Raji (cell line): ENCODE data around the gene ASB2.

ENCODE experiments used
- POLR2A ChIP-seq: IDR thresholded peaks from 2 replicates; pipeline ENCODE4 v1.6.1; 2011; ENCODE audit warnings: low read depth, low read length, control low read depth; ENCODE audit not compliant: insufficient read depth

Gene ASB2, protein sequence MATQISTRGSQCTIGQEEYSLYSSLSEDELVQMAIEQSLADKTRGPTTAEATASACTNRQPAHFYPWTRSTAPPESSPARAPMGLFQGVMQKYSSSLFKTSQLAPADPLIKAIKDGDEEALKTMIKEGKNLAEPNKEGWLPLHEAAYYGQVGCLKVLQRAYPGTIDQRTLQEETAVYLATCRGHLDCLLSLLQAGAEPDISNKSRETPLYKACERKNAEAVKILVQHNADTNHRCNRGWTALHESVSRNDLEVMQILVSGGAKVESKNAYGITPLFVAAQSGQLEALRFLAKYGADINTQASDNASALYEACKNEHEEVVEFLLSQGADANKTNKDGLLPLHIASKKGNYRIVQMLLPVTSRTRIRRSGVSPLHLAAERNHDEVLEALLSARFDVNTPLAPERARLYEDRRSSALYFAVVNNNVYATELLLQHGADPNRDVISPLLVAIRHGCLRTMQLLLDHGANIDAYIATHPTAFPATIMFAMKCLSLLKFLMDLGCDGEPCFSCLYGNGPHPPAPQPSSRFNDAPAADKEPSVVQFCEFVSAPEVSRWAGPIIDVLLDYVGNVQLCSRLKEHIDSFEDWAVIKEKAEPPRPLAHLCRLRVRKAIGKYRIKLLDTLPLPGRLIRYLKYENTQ

DNA sequence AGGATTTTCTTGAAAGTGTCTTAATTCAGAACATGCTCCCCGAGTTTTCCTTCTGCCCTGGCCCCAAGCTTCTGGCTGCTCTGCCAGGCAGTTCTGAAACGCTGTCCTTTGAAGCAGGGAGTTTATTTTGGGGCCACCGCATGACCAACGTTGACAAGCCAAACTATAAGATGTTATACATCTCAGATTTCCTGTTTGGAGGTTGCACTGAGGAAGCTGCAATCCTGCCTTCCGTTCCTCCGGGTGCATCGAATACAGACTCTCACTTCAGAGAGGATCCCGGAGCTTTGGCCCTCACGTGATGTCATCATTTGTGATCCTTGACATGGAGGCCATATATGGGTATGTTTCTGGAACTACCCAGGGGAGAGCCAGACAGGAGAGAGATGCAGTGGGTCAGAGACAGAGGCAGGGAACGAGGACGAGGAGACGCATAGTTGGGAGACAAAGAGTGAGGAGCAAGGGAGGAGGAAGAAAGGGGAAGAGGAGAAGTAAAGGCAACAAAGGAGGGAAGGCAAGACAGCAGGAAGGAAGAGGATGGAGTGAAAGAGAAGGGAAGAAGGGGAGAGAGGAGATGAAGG, at the start of gene ASB2:
TSS of gene ASB2 (minus strand) at position 94 of the 581 bp plus-strand sequence. CDS start 12,031 bp downstream, outside the sequence.
- no peak for TF ChIP-seq POLR2A

DNA sequence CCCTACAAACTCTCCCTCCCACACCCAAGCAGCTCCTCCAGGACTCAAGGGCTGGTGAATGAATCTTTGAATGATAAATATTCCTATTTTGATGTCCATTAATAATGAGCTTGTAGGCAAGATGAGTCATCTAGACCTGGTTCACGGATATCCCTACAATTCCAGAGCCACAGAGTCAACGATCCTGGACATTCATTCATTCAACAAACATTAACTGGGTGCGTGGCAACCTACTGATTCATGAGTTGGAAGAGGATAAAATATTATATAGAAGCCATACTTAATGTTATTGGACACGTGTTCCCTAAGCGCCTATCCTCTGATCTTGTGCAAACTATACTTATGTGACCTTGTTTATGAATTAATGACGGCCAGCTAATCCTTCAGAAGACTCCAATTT, 49.4 kb upstream of the ASB2 start:
- TF ChIP-seq POLR2A: no peak

DNA sequence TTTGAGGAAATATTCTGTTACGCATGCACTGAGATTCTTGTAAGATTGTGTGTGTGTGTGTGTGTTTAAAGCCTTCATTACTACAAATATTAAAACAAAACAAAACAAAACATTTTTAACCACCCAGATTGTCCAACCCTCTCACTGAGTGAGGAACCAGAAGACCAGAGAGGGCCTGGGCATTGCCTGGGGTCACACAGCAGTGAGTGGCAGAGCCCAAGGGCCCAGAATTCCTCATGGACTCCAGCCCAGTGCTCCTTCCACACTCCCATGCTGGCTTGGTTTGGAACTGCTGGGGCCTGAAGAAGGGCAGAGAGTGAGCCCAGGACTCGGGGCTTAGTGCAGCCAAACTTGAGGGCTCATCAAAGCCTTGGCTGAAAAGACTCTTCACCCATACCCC, 48.2 kb upstream of the ASB2 start:
- TF ChIP-seq POLR2A: no peak

DNA sequence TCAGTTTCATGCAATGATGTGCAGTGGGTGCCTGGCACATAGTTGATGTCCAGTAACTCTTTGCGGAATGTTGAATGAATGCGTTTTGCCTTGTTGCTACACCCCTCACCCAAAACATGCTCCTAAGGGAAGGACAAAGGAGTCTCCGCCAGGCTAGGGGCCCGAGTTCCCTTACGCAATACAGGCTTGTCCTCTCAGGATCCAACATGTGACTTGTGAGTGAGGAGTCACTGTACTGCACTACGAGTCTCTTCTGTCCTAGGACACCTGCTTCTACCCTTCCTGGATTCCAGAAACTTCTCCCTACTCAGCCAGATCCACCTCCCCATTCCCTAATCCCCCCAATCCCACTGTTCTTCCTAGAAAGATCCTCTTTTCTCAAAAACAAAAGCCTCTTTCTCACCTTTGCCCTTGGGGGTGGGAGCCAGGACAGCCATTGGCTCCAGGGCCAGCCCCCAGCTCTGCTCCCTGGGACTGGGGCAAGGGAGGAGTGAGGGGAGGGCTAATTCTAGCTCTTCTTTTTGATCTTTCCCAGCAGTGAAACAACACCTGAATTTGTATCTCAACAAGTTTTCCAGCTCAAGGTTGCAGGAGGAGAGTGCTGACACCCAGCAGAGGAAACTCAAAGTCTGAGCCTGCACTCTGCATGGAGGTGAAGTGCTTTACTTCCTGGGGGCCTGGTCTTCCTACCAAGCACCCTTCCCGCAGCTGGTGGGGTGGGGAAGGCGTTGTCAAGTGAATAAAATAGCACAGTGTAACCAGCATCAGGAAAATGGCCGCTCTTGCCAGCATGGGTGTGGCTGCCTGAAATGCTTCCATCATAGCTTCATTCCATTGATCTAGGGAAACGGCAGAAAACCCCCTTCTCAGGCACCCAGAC, 46.4 kb upstream of the ASB2 start:
- TF ChIP-seq POLR2A: no peak

DNA sequence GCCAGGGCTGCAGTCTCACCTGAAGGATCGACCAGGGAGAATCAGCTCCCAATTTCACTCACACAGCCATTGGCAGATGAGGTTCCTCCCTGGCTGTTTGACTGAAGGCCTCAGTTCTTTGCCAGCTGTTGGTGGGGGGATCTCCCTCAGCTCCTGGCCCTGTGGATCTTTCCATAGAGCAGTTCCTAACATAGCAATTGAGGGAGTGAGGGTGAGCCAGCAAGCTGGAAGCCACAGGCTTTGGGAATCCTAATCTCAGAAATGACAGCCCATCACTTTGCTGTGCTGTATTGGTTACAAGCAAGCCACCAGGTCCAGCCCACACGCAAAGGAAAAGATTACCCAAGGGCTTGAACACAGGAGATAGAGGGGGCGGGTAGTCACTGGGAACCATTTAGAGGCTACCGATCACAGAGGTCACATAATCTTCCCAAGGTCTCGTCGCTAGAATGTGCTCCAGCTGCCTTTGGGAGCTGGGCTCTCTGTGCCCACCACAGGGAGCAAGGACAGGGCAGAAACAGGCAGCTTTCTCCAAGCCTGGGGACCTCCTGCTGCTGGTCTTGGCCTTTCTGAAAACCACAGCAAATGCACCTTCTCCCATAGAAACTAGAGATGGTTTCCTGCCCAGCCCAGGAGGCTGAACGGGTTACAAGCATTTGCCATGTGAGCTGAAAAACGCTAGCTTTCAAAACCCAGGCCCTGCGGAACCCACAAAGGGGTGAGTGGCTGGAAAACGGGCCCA, 45.2 kb upstream of the ASB2 start:
- no peak for TF ChIP-seq POLR2A

DNA sequence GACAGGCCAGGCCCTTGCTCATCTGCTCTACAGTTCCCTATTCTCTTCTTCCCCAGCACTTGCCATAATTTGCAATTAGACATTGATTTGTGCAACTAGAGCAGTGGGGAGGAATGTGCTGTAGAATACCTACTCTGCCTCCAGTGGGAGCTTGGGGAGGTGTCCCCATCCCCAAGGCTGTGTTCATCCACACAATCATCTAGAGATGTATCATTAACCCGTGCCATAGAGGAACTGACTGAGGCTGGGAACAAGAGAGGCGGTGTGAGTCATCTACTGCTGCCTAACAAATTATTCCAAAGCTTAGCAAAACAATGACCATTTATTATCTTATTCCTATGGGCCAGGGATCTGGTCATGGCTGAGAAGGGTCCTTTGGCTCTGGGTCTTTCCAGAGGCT, 44.6 kb upstream of the ASB2 start:
- TF ChIP-seq POLR2A: no peak

DNA sequence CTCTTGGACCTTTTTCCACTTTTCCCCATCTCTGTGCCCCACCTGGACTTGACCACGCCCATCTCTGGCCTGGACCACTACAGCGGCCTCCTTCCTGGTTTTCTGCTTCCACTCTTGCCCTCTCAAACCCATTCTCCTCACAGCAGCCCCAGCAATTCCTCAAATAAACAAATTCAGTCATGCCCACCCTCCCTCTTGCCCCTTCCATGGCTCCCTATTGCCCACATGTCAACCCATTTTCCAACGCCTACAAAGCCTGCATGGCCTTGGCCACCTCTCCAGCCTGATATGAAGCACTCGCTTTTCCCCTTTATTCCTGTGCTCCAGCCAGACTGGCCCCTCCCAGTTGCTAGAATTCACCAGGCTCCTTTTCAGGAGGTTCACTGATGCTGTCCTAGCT, 43.9 kb upstream of the ASB2 start:
- TF ChIP-seq POLR2A: no peak

DNA sequence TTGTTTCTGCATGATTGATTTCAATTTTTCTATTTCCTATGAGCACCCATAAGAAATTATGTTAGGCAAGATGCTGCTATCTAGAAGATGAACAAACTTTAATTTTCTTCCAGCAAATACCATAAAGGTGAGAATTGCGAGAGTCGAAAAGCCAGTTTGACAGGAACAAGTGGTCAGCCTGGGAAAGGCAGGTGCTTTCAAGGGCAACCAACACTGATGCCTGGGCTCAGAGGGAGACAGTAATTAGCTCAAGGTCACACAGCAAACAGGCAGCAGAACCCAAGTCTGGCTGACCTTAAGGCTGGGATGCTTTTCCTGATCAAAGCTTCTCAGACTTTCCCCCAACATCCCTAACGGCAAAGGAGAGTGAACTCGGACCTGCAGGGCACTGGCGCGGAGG, 43.0 kb upstream of the ASB2 start:
- TF ChIP-seq POLR2A: no peak

DNA sequence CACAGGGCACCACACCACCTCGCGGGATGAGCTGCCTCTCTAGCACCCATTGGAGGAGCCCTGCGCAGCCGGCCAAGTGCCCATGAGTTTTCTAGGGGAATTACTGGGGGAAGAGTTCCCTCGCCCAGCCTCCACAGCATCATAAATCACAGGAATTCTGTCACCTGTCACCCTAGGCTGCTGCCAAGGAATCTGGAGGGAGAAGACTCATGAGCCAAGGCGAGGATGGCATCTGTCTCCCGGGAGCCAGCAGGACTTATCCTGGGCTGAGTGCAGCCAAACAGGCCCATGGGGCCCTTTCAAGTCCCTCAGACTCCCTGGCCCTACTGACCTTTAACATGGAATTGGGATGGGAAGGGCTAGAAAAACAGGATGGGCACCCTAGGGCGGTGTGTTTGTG, 41.9 kb upstream of the ASB2 start:
- no peak for TF ChIP-seq POLR2A

DNA sequence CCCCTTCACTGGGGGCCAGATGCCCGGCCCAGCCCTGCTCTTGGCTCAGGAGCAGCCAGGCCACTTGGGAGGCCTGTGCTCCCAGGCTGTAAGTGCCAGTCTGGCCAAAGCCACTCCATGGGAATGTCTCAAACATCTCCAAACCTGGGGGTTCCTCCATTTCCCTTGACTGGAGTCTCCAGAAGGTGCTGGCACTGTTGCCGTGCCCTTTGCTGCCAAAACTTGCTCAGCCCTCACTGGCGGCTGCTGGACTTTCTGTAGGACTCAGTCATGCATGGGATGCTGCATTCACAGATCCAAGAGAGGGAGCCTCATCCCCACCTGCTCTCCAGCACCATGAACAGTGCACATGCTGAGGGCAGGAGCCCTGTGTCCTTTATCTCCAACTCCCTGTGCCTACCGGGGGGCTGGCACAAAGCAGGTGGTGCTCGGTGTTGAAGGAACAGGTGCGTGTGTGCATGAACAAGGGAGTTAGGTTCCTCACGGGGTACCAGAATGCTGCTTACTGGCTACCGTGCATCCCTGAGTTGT, 40.1 kb upstream of the ASB2 start:
- TF ChIP-seq POLR2A: no peak

DNA sequence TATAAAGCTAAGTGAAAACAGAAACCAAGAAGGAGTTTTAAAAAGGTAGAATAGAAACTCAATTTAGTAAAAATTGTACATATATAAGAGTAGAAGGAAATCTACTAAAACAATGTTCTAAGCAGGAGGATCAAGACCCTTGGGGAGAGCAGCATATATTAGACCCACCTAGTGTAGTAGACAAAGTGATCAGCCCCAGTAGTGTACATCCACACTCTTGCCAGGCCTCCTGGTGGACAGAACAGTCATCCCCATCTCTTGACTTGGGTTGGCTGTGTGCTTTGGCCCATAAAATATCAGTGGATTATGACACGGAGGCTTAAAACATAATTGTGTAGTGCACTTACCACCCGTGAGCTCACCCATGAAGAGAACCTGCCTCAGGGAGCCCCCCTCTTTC, 38.9 kb upstream of the ASB2 start:
- TF ChIP-seq POLR2A: no peak

DNA sequence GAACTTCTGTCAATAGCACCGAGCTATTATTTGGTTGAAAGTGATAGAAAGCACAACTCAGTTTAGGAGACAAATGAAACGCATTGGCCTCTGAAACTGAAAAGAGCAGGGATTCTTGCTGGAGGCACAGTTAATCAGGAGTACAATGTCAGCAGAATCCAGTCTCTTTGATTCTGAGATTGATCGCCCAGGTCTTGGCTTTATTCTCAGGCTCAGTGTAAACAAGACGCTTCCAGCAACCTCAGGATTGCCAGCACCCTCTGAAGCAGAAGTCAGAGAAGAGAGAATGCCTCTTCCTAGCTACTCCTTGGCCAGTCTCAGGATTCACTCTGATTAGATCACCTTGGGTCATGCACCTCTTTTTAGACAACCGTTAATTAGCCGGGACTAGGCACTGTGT, 38.0 kb upstream of the ASB2 start:
- TF ChIP-seq POLR2A: no peak

DNA sequence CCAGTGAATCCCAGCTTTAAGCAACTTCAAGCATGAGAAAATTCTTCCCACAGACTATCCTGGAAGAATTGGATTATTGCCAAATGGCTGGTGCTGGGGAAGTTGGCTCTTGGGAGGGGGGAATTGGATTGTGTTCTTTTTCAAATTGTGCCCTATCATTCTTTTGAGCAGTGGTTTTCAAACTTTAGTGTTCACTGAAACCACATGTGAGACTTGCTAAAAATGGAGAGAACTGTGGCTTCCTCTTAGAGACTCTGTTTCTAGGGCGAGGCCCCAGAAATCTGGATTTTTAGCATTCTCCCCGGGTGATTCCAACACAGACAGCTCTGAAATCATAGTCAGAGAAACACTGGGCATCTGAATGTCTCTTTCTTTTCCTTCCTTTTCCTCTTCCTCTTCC, 35.4 kb upstream of the ASB2 start:
- TF ChIP-seq POLR2A: no peak

DNA sequence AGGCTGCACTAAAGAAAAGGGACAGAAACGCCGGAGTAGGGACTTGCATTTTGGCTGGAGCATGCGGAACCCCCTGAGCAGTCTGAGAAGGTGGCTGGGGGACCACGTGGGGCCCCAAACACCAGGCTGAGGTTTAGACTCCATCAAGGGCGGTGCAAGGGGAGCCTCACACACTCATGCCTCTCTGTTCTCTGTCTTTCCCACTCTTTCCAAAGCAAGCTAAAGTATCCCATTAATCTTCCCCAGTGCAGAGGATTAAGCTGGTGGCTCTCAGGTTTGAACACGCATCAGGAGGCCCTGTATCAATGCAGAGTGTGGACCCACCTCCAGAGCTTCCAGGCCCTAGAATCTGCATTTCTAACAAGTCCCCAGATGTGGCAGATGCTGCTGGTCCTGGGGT, 34.3 kb upstream of the ASB2 start:
- TF ChIP-seq POLR2A: no peak
